Upper lobe of left lung (tissue), 6 donors: Measurements from ENCODE around the gene MYF6. TPM values are rescaled to one million over a fixed set of nuclear protein-coding genes. Genes with fewer than 3 reads are reported as not detected.

Experiments
- ATAC-seq, 2 donors: fragments of 200-7000 bp; cut with Tn5 transposase; one replicate each; pipeline ENCODE4 v1.9.1; 2022; ENCODE audit warnings: mild to moderate bottlenecking in 2 of 2, moderate library complexity in 2 of 2; ENCODE audit not compliant: low FRiP score in 2 of 2
- DNase-seq, 2 donors: peaks; one replicate each; pipeline ENCODE4 v3.0.0-alpha.2; 2019 to 2020
- H3K27ac ChIP-seq, 4 donors: fragments of 200-600 bp; sonication (generic); one replicate each; pipeline ENCODE4 v1.5.1; 2016 to 2019
- H3K27me3 ChIP-seq, 4 donors: fragments of 200-600 bp; sonication (generic); one replicate each; pipeline ENCODE4 v1.5.1; 2017 to 2019
- H3K36me3 ChIP-seq, 4 donors: fragments of 200-600 bp; sonication (generic); one replicate each; pipeline ENCODE4 v1.5.1; 2016 to 2019
- H3K4me1 ChIP-seq, 4 donors: fragments of 200-600 bp; sonication (generic); one replicate each; pipeline ENCODE4 v1.5.1; 2018 to 2019
- H3K4me3 ChIP-seq, 4 donors: fragments of 200-600 bp; sonication (generic); one replicate each; pipeline ENCODE4 v1.5.1; 2017 to 2019; ENCODE audit warnings: mild to moderate bottlenecking in 2 of 4, moderate library complexity in 1 of 4
- H3K9me3 ChIP-seq, 4 donors: fragments of 200-600 bp; sonication (generic); one replicate each; pipeline ENCODE4 v1.5.1; 2018 to 2019
- EP300 ChIP-seq, 4 donors: sonication (generic); formaldehyde crosslinking; IDR thresholded peaks; one replicate each; pipeline ENCODE4 v1.5.1; 2017; ENCODE audit warnings: antibody characterized with exemption in 4 of 4, control low read depth in 2 of 4
- POLR2A ChIP-seq, 4 donors: fragments of 450-650 bp; IDR thresholded peaks; one replicate each; pipeline ENCODE4 v1.5.1; 2016 to 2017; ENCODE audit warnings: antibody characterized with exemption in 4 of 4, mild to moderate bottlenecking in 2 of 4
- POLR2AphosphoS5 ChIP-seq, 2 donors: sonication (generic); formaldehyde crosslinking; IDR thresholded peaks; one replicate each; pipeline ENCODE4 v1.5.1; 2017; ENCODE audit warnings: antibody characterized with exemption in 2 of 2
- WGBS, 2 donors: methylation state at CpG; one replicate each; pipeline ENCODE4 v1.1.5; 2017 to 2018; 5-methylcytosine and 5-hydroxymethylcytosine counted together
- total RNA-seq, 6 donors: library from RNA; depleted of rRNA in 4 of 6; stranded (reverse); fragments of >200 nt in 4 of 6; gene quantifications; one replicate each; pipeline versions ENCODE4 v1.1.0 to v1.2.1, GENCODE V29; 2016 to 2021
- TF ChIP-seq, protein P1 (sequence below), 6 experiments: fragments of 450-650 bp in 4 of 6; fragments of 200-600 bp in 2 of 6; sonication (generic) in 2 of 6; IDR thresholded peaks; one replicate each; pipeline ENCODE4 v1.5.1; 2016 to 2019; ENCODE audit warnings: antibody characterized with exemption in 6 of 6
- donor health status: DM: no; HTN: no; CAD: no; lungs with moderate emphysema.
- donor health status: DM: no; HTN: yes; CAD: no; lungs with severe emphysema.

Gene MYF6
- total RNA-seq, 6 donors from 2014 or later = not detected

DNA sequence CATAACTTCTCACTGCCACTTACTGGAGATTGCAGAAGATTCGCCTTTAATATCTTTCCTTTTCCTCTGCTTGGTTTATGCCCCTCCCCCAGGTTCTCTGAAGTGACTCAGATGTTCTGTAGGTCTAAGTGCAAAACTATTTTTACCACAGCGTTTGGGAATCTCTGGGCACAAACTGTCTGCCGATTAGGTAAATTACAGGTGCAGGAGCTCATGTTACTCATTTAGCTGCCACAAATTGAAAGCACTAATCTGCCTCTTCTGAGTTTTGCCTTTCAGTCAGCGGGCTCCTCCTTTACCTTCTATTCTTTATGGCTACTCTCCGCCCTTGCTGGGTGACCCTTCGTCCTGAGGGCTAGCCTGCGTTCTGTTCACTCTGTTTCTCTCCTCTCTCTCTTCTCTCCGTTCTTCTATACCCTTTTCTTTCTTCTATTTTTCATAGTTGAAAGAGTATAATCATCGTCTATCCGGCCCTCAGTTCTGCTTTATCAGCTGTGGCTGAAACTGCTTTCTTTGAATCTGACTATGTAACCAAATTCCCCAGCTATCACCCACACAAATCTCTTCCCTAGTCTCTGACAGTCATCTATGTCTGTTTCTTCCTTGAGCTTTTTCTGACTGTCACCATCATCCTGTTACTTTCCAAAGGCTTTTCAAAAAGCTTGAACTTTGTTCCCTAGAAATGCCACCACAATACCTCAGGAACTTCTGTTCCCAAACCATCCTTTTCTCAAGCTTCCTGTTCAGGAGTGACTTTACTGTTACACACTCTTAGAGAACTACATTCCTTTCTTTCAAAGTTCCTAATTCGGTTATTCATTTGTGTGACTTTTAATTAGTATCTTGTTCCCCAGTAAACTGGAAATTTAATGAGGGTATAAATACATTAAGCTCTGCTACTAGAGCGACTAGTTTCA is 4.3 kb upstream of the MYF6 start:
- H3K36me3 ChIP-seq = no peaks in the 10 kb centered on the region
- peaks cover 0 to 3% (median 0%) of the 10 kb centered on the region in 4 donors for H3K27me3 ChIP-seq
- H3K4me1 ChIP-seq = peaks cover 0 to under 1% (median 0%) of the 10 kb centered on the region in 4 donors
- ATAC-seq (peak in 1 of 2 donors; percentile 57), DNase-seq (no peak)
- H3K27ac ChIP-seq = no peak overlapping the region
- 67 to 68% methylated on average over 12 of the region's 12 CpGs for WGBS, 2 donors
- H3K4me3 ChIP-seq = no peak overlapping the region
- no peak for TF ChIP-seq EP300 (IDR thresholded peaks at IDR 0.05)
- TF ChIP-seq, protein P1, sequence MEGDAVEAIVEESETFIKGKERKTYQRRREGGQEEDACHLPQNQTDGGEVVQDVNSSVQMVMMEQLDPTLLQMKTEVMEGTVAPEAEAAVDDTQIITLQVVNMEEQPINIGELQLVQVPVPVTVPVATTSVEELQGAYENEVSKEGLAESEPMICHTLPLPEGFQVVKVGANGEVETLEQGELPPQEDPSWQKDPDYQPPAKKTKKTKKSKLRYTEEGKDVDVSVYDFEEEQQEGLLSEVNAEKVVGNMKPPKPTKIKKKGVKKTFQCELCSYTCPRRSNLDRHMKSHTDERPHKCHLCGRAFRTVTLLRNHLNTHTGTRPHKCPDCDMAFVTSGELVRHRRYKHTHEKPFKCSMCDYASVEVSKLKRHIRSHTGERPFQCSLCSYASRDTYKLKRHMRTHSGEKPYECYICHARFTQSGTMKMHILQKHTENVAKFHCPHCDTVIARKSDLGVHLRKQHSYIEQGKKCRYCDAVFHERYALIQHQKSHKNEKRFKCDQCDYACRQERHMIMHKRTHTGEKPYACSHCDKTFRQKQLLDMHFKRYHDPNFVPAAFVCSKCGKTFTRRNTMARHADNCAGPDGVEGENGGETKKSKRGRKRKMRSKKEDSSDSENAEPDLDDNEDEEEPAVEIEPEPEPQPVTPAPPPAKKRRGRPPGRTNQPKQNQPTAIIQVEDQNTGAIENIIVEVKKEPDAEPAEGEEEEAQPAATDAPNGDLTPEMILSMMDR (IDR thresholded peaks at IDR 0.05) = no peak
- TF ChIP-seq POLR2A (IDR thresholded peaks at IDR 0.05) = no peak
- TF ChIP-seq POLR2AphosphoS5 (IDR thresholded peaks at IDR 0.05) = no peak
- no peaks in the 10 kb centered on the region for H3K9me3 ChIP-seq

DNA sequence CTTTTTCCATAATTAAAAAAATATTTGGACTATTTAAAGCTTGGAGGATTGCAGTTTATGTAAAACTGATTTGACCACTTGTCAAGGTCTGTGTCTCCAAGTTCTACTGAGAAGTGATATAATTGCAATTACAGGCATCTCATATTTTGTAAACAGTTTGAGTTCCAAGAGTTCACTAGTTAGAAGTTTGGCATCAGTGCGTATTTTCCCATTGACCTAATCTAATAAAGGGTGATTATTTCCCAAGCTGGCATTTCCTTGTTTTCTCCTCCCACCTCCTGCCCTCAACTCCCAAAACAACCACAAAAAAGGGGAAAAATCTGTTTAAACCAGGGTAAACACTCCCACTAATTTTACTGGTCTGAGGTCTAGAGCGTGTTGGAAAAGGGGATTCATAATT is 3.0 kb upstream of the MYF6 start:
- H3K9me3 ChIP-seq = no peaks in the 10 kb centered on the region
- ATAC-seq = no peak
- WGBS, 2 donors = 79 to 80% methylated on average over 2 of the region's 2 CpGs

DNA sequence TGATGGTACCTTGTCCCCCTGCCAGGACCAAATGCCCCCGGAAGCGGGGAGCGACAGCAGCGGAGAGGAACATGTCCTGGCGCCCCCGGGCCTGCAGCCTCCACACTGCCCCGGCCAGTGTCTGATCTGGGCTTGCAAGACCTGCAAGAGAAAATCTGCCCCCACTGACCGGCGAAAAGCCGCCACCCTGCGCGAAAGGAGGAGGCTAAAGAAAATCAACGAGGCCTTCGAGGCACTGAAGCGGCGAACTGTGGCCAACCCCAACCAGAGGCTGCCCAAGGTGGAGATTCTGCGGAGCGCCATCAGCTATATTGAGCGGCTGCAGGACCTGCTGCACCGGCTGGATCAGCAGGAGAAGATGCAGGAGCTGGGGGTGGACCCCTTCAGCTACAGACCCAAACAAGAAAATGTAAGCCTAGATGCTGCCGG is 410 bp downstream of the MYF6 start:
- TF ChIP-seq POLR2A (IDR thresholded peaks at IDR 0.05) = no peak
- Histone ChIP-seq H3K27me3 (peaks cover 0 to 3% (median 0%) of the 10 kb centered on the region in 4 donors), H3K4me3 (no peak overlapping the region), H3K4me1 (peaks cover 0 to 7% (median 3%) of the 10 kb centered on the region in 4 donors), H3K9me3 (no peaks in the 10 kb centered on the region), H3K27ac (no peak overlapping the region), H3K36me3 (no peaks in the 10 kb centered on the region)
- DNase-seq (peak in 1 of 2 donors; percentile 59), ATAC-seq (no peak)
- WGBS, 2 donors = 69 to 74% methylated on average over 20 to 21 of the region's 21 CpGs

More for the DNA sequence above, 3.0 kb upstream of the MYF6 start:
- H3K4me3 ChIP-seq = no peak overlapping the region
- H3K27me3 ChIP-seq = peaks cover 0 to 3% (median 0%) of the 10 kb centered on the region in 4 donors
- H3K36me3 ChIP-seq = no peaks in the 10 kb centered on the region
- H3K27ac ChIP-seq = no peak overlapping the region
- peaks cover 0 to 7% (median 3%) of the 10 kb centered on the region in 4 donors for H3K4me1 ChIP-seq
- no peak for TF ChIP-seq POLR2A (IDR thresholded peaks at IDR 0.05)
- TF ChIP-seq, protein P1 (IDR thresholded peaks at IDR 0.05) = no peak
- no peak for TF ChIP-seq POLR2AphosphoS5 (IDR thresholded peaks at IDR 0.05)
- TF ChIP-seq EP300 (IDR thresholded peaks at IDR 0.05) = no peak
- DNase-seq = no peak

GRCh38 chr12:80708259-80708974 is 983 bp downstream of the MYF6 start:
- Histone ChIP-seq H3K9me3 (no peaks in the 10 kb centered on the region), H3K36me3 (no peaks in the 10 kb centered on the region), H3K4me3 (no peak overlapping the region), H3K4me1 (peaks cover 0 to 7% (median 3%) of the 10 kb centered on the region in 4 donors), H3K27ac (no peak overlapping the region), H3K27me3 (peaks cover 0 to 3% (median 0%) of the 10 kb centered on the region in 4 donors)
- 11 to 14% methylated on average over 46 to 50 of the region's 50 CpGs for WGBS, 2 donors
- ATAC-seq (peak in 1 of 2 donors; percentile 17), DNase-seq (peak in 1 of 2 donors; percentile 82)
- TF ChIP-seq POLR2AphosphoS5 (IDR thresholded peaks at IDR 0.05) = no peak
- no peak for TF ChIP-seq POLR2A (IDR thresholded peaks at IDR 0.05)
- TF ChIP-seq EP300 (IDR thresholded peaks at IDR 0.05) = no peak

GRCh38 chr12:80708975-80709328 is 1.5 kb downstream of the MYF6 start:
- Histone ChIP-seq H3K4me1 (peaks cover 0 to 7% (median 3%) of the 10 kb centered on the region in 4 donors), H3K36me3 (no peaks in the 10 kb centered on the region), H3K4me3 (no peak overlapping the region), H3K27ac (no peak overlapping the region), H3K27me3 (peaks cover 0 to 3% (median 0%) of the 10 kb centered on the region in 4 donors), H3K9me3 (no peaks in the 10 kb centered on the region)
- ATAC-seq (no peak), DNase-seq (no peak)
- TF ChIP-seq POLR2AphosphoS5 (IDR thresholded peaks at IDR 0.05) (no peak), POLR2A (IDR thresholded peaks at IDR 0.05) (no peak), EP300 (IDR thresholded peaks at IDR 0.05) (no peak)
- TF ChIP-seq, protein P1 (IDR thresholded peaks at IDR 0.05) = no peak
- WGBS, 2 donors = 54 to 57% methylated on average over 10 of the region's 10 CpGs
